GM19193 (cell line): Measurements from ENCODE around the gene PASK.

Experiments used
- POLR2A ChIP-seq: IDR thresholded peaks from 4 replicates; pipeline ENCODE4 v1.6.1; 2011; ENCODE audit not compliant: insufficient read depth, insufficient read length; ENCODE audit errors: extremely low read depth

Gene PASK

GRCh38 chr2:241148891-241149674 lies at the start of gene PASK:
Gene PASK (minus strand): TSS chr2:241149472. CDS start chr2:241143032, 6,440 bp downstream.
- peak; percentile 53 for TF ChIP-seq POLR2A

- TF ChIP-seq POLR2A: no peak
Measured at GRCh38 chr2:241198381-241199279, 49.4 kb upstream of the PASK start.

DNA sequence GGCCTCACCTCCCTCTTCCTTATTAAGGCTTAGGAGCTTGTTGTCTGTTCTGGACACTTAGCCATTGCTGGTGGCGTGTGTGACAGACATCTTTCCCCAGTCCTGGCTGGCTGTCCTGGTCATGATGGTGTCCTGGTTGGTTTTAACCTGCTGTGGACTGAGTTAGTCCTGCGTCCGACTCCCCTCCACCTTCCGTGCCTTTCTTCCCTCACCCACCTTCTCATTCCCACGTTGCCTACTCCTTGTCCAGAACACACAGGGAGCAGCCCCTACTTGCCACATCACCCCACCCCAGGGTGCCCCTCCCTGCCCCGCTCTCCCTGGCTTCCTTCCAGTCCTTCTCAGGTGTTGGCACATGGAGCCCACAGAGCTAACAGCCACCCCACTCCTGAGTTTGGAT lies 48.7 kb upstream of the PASK start:
- TF ChIP-seq POLR2A: no peak

- no peak for TF ChIP-seq POLR2A
Measured at GRCh38 chr2:241195506-241196130, 46.3 kb upstream of the PASK start.

- TF ChIP-seq POLR2A: no peak
Measured at GRCh38 chr2:241194811-241195210, 45.5 kb upstream of the PASK start.

DNA sequence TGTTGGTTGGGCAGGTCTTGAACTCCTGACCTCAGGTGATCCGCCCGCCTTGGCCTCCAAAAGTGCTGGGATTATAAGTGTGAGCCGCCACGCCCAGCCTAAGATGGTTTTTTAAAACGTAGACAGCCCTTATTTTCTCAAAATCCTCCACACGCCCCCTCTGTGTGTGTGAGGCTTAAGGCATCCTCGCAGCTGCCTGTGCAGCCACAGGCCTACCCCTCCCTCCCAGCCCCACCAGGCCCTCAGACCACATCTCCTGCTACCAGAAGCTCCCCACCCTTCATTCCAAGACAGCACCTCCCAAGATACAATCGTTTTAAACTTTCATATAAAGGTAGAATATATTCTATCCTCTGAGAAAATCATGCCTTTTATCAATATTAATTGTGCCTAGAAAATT lies 44.0 kb upstream of the PASK start:
- TF ChIP-seq POLR2A: no peak

DNA sequence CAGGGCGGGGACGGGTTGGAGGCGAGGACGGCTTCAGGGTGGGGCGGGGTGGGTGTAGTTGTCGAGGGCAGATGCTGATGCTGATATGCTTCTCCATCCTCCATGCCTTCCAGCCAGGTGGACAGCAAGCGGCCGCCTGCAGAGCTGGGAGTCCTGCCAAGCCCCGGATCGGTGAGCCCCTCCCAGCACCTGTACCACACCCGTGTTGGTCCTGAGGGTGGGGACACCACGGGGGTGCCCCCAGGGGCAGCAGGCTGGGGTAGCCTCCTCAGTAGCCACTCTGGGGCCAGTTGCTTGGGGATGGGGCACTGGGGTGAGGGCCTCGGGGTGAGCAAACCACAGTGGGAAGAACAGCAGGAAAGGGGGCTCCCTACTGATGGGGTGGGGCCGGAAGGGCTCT lies 41.8 kb upstream of the PASK start:
- TF ChIP-seq POLR2A: no peak

- TF ChIP-seq POLR2A: no peak
Measured at GRCh38 chr2:241190291-241190981, 41.2 kb upstream of the PASK start.

DNA sequence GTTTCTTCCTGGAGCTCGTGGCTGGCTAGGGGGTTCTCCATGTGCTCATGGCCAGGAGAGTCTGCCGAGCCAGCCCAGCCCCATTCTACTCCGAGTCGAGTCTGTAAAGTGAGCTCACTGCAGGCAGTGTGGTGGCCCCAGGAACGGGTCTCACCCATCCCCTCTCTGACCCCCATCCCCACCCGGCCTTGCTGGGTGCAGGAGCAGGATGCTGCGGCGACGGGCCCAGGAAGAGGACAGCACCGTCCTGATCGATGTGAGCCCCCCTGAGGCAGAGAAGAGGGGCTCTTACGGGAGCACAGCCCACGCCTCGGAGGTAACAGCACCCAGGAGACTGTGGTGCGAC lies 40.6 kb upstream of the PASK start:
- TF ChIP-seq POLR2A: no peak

GRCh38 chr2:241189093-241189855 lies 40.0 kb upstream of the PASK start:
- TF ChIP-seq POLR2A: no peak

- TF ChIP-seq POLR2A: no peak
Measured at GRCh38 chr2:241188361-241189092, 39.3 kb upstream of the PASK start, which contains the start of gene ANO7. Gene ANO7 (plus strand): TSS chr2:241188677. CDS start chr2:241190064, 1,387 bp downstream.

DNA sequence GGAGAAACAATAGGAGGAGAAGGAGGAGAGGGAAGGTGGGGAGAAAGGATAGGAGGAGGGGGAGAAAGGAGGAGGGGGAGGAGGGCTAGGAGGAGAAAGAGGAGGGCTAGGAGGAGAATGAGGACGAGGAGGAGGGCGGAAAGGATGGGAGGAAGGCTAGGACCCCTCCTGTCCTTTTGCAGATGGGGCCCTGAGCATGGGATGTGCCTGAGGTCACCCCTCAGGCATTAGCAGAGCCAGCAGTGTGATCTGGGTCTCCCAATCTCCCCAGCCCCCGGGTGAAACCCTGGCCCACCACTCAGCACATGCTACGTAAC lies 38.6 kb upstream of the PASK start:
- TF ChIP-seq POLR2A: no peak

- TF ChIP-seq POLR2A: no peak
Measured at GRCh38 chr2:241187101-241187917, 38.0 kb upstream of the PASK start.
